Activated CD4-positive, alpha-beta T cell treated with anti-CD3 and anti-CD28 coated beads, Interleukin-2, amount 50 U/mL, for 24 hours (primary cell): Measurements from ENCODE around the gene AGBL4.

ENCODE experiments used
- DNase-seq, 2 donors: peaks; one replicate each; pipeline ENCODE4 v3.0.0-alpha.2; 2020; ENCODE audit warnings: low read depth in 1 of 2, low spot score in 1 of 2

The AGBL4 gene

GRCh38 chr1:49723662-49724061, 300.1 kb downstream of the AGBL4 start:
- no peak for DNase-seq

GRCh38 chr1:49694251-49694827, 329.4 kb downstream of the AGBL4 start:
- DNase-seq: no peak

GRCh38 chr1:49686107-49686506, 337.6 kb downstream of the AGBL4 start:
- DNase-seq: no peak

- DNase-seq: no peak
Measured at GRCh38 chr1:49677706-49678105, 346.0 kb downstream of the AGBL4 start.

- DNase-seq: no peak
Measured at GRCh38 chr1:49651136-49651535, 372.6 kb downstream of the AGBL4 start.

- DNase-seq: no peak
Measured at GRCh38 chr1:49630156-49630555, 393.6 kb downstream of the AGBL4 start.

- no peak for DNase-seq
Measured at GRCh38 chr1:49627781-49628180, 396.0 kb downstream of the AGBL4 start.

GRCh38 chr1:49626472-49626871, 397.3 kb downstream of the AGBL4 start:
- DNase-seq: no peak

- DNase-seq: no peak
Measured at GRCh38 chr1:49622877-49623276, 400.9 kb downstream of the AGBL4 start.

- no peak for DNase-seq
Measured at GRCh38 chr1:49606082-49606481, 417.7 kb downstream of the AGBL4 start.

GRCh38 chr1:49597436-49597835, 426.3 kb downstream of the AGBL4 start:
- DNase-seq: no peak

GRCh38 chr1:49576327-49576901, 447.3 kb downstream of the AGBL4 start:
- no peak for DNase-seq

- DNase-seq: no peak
Measured at GRCh38 chr1:49556676-49557234, 467.0 kb downstream of the AGBL4 start.

GRCh38 chr1:49552101-49552500, 471.7 kb downstream of the AGBL4 start:
- DNase-seq: no peak

GRCh38 chr1:49544615-49545014, 479.1 kb downstream of the AGBL4 start:
- no peak for DNase-seq

GRCh38 chr1:49541096-49541752, 482.5 kb downstream of the AGBL4 start:
- DNase-seq: no peak

GRCh38 chr1:49527606-49528305, 496.0 kb downstream of the AGBL4 start:
- DNase-seq: no peak

GRCh38 chr1:49526672-49527071, 497.1 kb downstream of the AGBL4 start:
- DNase-seq: no peak

- DNase-seq: no peak
Measured at GRCh38 chr1:49523764-49524163, 500.0 kb downstream of the AGBL4 start.

- DNase-seq: no peak
Measured at GRCh38 chr1:49466961-49467360, 556.8 kb downstream of the AGBL4 start.

GRCh38 chr1:49465486-49466185, 558.1 kb downstream of the AGBL4 start:
- DNase-seq: no peak
